Glutamatergic neuron (in vitro differentiated cells): ENCODE results near the gene ZC3H12A. TPM values are rescaled to one million over a fixed set of nuclear protein-coding genes. Genes with fewer than 3 reads are reported as not detected.

Source experiments
- DNase-seq: peaks from one replicate; pipeline ENCODE4 v3.0.0; 2022
- H3K27ac Mint-ChIP-seq: one replicate; pipeline ENCODE4 v1.8.0; 2020; ENCODE audit warnings: mild to moderate bottlenecking, mixed read lengths, inconsistent platforms; ENCODE audit not compliant: unreplicated experiment
- H3K27me3 Mint-ChIP-seq: one replicate; pipeline ENCODE4 v1.8.0; 2020; ENCODE audit warnings: mild to moderate bottlenecking, moderate library complexity, mixed read lengths, inconsistent platforms; ENCODE audit not compliant: unreplicated experiment
- H3K36me3 Mint-ChIP-seq: one replicate; pipeline ENCODE4 v1.8.0; 2020; ENCODE audit warnings: mild to moderate bottlenecking, mixed read lengths, inconsistent platforms; ENCODE audit not compliant: unreplicated experiment
- H3K4me1 Mint-ChIP-seq: one replicate; pipeline ENCODE4 v1.8.0; 2020; ENCODE audit warnings: mild to moderate bottlenecking, low read depth, mixed read lengths, inconsistent platforms; ENCODE audit not compliant: unreplicated experiment
- H3K4me3 Mint-ChIP-seq: one replicate; pipeline ENCODE4 v1.8.0; 2020; ENCODE audit warnings: mild to moderate bottlenecking, mixed read lengths, inconsistent platforms; ENCODE audit not compliant: unreplicated experiment
- H3K9me3 Mint-ChIP-seq: one replicate; pipeline ENCODE4 v1.8.0; 2020; ENCODE audit warnings: mild to moderate bottlenecking, moderate library complexity, mixed read lengths, inconsistent platforms; ENCODE audit not compliant: unreplicated experiment
- long read RNA-seq: library from polyadenylated mRNA; unstranded; transcript quantifications from one replicate; pipeline ENCODE4 v2.0.0, GENCODE V29; 2020; ENCODE audit not compliant: unreplicated experiment
- total RNA-seq: library from RNA; stranded (reverse); fragmentation: NEBNext Ultra II Directional; extraction: Animal tissue kit (Norgen Biotek cat#: 25700); gene quantifications from one replicate; pipeline ENCODE4 v1.2.1, GENCODE V29; 2021; ENCODE audit not compliant: unreplicated experiment
- TF ChIP-seq, protein P1 (sequence below): fragments of 200-600 bp; sonication (generic); IDR thresholded peaks from one replicate; pipeline ENCODE4 v1.5.0; 2021; ENCODE audit not compliant: partially characterized antibody, unreplicated experiment

The ZC3H12A gene
- total RNA-seq = 1.3 TPM
- long read RNA-seq = 0 reads

DNA sequence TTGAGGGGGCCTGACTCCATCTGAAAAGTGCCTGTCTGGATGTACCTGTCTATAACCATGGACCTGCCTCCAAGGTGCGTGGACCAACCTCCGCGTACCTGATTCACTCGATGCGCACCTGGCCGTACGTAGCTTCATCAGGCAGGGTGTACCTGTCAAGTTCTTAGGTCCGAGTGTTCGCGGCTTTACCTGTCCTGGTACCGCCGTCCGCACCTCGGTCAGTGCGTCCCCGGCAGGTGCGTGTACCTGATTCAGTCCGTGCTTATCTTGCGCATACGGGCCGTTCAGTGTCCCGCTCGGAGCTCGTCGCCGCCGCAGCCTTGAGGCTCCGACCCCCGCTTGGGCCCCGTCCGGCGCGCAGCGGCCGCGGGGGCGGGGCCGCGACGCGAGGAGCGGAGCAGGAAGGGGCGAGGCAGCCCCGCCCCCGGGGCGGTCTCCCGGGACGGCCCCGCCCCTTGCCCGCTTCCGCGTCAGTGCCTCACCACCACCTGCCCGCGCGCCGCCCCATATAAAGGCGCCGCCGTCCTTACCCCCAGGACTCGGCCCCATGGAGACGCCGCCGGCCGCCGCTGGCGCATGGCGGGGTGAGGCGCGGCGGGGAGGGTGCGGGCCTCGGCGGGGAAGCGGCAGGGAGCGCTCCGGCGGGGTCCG is at the start of gene ZC3H12A:
Gene ZC3H12A (plus strand): TSS at position 535 of the 651 bp plus-strand sequence. CDS start 917 bp downstream, outside the sequence.
- DNase-seq = peak; percentile 69
- H3K36me3 Mint-ChIP-seq = no peaks in the 10 kb centered on the region
- peak within 1 kb of the TSS; percentile 72 for H3K4me3 Mint-ChIP-seq
- peak within 1 kb of the TSS; percentile 59 for H3K27ac Mint-ChIP-seq
- peaks cover 17% of the 10 kb centered on the region for H3K4me1 Mint-ChIP-seq
- TF ChIP-seq, protein P1, sequence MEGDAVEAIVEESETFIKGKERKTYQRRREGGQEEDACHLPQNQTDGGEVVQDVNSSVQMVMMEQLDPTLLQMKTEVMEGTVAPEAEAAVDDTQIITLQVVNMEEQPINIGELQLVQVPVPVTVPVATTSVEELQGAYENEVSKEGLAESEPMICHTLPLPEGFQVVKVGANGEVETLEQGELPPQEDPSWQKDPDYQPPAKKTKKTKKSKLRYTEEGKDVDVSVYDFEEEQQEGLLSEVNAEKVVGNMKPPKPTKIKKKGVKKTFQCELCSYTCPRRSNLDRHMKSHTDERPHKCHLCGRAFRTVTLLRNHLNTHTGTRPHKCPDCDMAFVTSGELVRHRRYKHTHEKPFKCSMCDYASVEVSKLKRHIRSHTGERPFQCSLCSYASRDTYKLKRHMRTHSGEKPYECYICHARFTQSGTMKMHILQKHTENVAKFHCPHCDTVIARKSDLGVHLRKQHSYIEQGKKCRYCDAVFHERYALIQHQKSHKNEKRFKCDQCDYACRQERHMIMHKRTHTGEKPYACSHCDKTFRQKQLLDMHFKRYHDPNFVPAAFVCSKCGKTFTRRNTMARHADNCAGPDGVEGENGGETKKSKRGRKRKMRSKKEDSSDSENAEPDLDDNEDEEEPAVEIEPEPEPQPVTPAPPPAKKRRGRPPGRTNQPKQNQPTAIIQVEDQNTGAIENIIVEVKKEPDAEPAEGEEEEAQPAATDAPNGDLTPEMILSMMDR = no peak
- H3K9me3 Mint-ChIP-seq = peaks cover 2% of the 10 kb centered on the region
- H3K27me3 Mint-ChIP-seq = peaks cover 9% of the 10 kb centered on the region

DNA sequence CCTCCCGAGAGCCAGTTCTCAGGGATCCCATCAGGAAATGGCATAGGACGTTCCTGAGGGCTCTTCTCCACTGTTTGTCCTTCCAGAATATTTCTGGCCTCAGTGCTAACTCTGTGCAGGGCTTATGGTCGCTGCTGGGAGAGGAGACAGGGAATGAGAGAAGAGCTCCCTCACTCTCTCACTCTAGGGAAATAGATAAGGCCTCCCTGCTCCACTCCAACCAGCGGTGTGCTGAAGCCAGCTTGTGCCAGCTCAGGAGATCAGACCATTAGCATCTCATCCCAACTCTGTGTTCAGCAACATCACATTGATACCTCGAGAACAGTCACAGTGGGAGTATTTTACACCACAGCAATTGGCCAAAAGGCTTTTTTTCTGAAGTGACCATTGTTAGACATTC is 49.2 kb upstream of the ZC3H12A start:
- H3K4me3 Mint-ChIP-seq = no peak overlapping the region
- H3K9me3 Mint-ChIP-seq = peaks cover 2% of the 10 kb centered on the region
- peaks cover 4% of the 10 kb centered on the region for H3K27me3 Mint-ChIP-seq
- no peaks in the 10 kb centered on the region for H3K36me3 Mint-ChIP-seq
- no peaks in the 10 kb centered on the region for H3K4me1 Mint-ChIP-seq
- DNase-seq = no peak
- TF ChIP-seq, protein P1 = no peak
- H3K27ac Mint-ChIP-seq = no peak overlapping the region

DNA sequence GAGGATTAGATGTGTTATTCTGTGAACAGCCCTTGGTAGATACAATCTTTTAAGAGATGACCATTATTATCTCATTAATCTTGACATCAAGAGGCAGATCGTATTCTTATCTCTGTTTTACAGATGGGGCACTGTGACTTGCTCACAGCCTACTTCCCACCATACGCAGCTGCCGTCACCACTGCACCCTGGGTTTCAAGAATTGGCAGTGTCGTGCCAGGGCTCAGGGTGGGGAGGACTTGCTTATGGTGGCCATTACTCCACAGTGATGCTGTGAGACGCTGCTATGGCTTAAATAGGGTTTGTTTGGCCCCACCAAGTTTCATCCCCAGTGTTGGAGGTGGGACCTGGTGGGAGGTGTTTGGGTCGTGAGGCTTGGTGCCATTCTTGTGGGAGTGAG is 45.4 kb upstream of the ZC3H12A start:
- Mint-ChIP-seq H3K27ac (no peak overlapping the region), H3K9me3 (peaks cover 3% of the 10 kb centered on the region), H3K27me3 (peaks cover 4% of the 10 kb centered on the region), H3K36me3 (no peaks in the 10 kb centered on the region), H3K4me3 (no peak overlapping the region), H3K4me1 (peaks cover 4% of the 10 kb centered on the region)
- TF ChIP-seq, protein P1 = no peak
- DNase-seq = no peak

DNA sequence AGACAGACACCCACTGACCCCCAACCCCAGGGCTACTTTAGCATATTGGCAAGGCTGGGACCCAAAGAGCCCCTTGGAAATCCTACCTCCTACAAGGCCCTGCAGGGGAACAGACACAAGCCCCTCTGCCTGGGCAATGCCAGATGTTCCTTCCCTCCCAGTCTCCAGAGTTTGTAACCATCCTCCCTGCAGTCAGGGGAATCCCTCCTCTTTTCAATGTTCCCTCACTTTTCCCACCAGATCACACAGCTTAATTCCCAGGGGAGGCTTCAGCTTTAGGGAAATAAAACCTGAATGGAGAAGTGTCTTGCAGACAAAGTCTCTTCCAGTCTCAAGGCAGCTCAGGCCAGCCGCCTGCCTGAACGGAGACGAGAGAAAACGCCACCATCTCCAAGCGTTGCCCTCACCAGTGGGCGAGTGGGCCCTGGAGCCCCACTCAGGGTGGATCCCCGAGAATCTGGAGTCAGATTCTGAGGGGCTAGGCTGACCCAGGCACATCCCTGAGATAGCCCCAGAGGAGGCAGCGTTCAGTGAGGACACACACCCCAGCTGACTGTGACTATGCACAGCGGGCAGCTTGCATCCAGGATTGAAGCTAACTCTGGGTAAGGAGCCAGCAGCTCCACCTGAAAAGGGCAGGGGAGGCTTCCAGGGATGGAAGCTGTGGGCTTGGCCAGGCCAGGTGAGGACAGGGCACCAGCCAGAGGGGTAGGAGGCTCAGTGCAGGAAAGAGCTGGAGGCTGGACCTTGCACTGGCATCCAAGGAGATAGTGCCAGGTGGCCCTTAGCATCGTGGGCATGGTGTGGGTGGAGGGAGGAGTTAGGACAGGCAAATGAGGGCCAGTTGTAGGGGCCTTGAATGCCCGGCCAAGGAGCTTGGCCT is 44.0 kb upstream of the ZC3H12A start:
- TF ChIP-seq, protein P1 = no peak
- no peak for DNase-seq
- peaks cover 2% of the 10 kb centered on the region for H3K27me3 Mint-ChIP-seq
- H3K4me3 Mint-ChIP-seq = no peak overlapping the region
- peaks cover 4% of the 10 kb centered on the region for H3K4me1 Mint-ChIP-seq
- no peak overlapping the region for H3K27ac Mint-ChIP-seq
- peaks cover 3% of the 10 kb centered on the region for H3K9me3 Mint-ChIP-seq
- no peaks in the 10 kb centered on the region for H3K36me3 Mint-ChIP-seq

DNA sequence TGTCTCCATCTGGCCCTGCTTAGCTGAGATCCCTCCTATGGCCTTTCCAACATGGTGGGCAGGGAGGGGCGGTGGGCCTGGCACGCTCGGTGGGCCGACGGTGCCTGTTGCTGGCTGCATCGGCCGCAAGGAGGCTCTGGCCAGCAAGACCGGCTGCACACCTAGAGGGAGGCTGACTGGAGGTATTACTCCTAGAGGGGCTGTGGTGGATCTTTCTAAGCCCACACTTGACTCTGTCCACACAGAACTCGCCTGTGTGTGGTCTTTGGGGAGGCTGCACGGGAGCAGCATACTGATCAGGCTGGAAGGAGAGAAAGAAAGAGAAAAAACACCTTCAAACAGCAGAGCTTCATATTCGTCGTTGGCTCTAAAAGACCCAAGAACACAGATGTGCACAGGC is 41.7 kb upstream of the ZC3H12A start:
- H3K27ac Mint-ChIP-seq = no peak overlapping the region
- H3K4me3 Mint-ChIP-seq = no peak overlapping the region
- no peaks in the 10 kb centered on the region for H3K36me3 Mint-ChIP-seq
- H3K27me3 Mint-ChIP-seq = peaks cover 4% of the 10 kb centered on the region
- H3K4me1 Mint-ChIP-seq = peaks cover 6% of the 10 kb centered on the region
- H3K9me3 Mint-ChIP-seq = peaks cover 3% of the 10 kb centered on the region
- TF ChIP-seq, protein P1 = no peak
- no peak for DNase-seq
